ENCODE measurements around the gene RALA.

- TF ChIP-seq POLR2AphosphoS5 (IDR thresholded peaks at IDR 0.05; ENCODE audit: low read depth, low read length), result no peak
- TF ChIP-seq SPI1 (IDR thresholded peaks at IDR 0.05; ENCODE audit: low read depth, low read length), result no peak
These were observed 46.7 kb downstream of the RALA start for GRCh38 chr7:39670052-39670451.
